PC-3 (cell line): ENCODE results near the gene LAMB4.

Experiments used
- CTCF ChIP-seq: fragments of 300-600 bp; sonication (generic); conservative IDR thresholded peaks from 2 replicates; pipeline ENCODE4 v1.5.1; 2017; ENCODE audit warnings: antibody characterized with exemption, low read depth, mild to moderate bottlenecking, low read length
- EZH2 ChIP-seq: fragments of 300-600 bp; sonication (generic); IDR thresholded peaks from one replicate; pipeline ENCODE4 v1.6.1; 2017; ENCODE audit warnings: antibody characterized with exemption, mild to moderate bottlenecking, low read length; ENCODE audit not compliant: unreplicated experiment
- EZH2phosphoT487 ChIP-seq: fragments of 300-600 bp; sonication (generic); IDR thresholded peaks from 2 replicates; pipeline ENCODE4 v1.6.1; 2018; ENCODE audit warnings: mild to moderate bottlenecking, antibody characterized with exemption, low read length, borderline replicate concordance

- TF ChIP-seq CTCF (no peak), EZH2 (no peak), EZH2phosphoT487 (no peak)
Measured at GRCh38 chr7:108008240-108008639, 121.9 kb downstream of the LAMB4 start.
